NCI-H748 treated with DMSO at 0.1 percent for 48 hours (cell line): ENCODE results near the gene THOC3.
"Not testable (repeated sequence)": the region's sequence is repeated elsewhere in the genome, so short reads cannot be mapped to it uniquely, and the experiment has no call there.

Experiments used
- DNase-seq: peaks from one replicate; lab custom pipeline; 2025; lab: John Stamatoyannopoulos, UW

Gene THOC3, protein sequence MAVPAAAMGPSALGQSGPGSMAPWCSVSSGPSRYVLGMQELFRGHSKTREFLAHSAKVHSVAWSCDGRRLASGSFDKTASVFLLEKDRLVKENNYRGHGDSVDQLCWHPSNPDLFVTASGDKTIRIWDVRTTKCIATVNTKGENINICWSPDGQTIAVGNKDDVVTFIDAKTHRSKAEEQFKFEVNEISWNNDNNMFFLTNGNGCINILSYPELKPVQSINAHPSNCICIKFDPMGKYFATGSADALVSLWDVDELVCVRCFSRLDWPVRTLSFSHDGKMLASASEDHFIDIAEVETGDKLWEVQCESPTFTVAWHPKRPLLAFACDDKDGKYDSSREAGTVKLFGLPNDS

DNA sequence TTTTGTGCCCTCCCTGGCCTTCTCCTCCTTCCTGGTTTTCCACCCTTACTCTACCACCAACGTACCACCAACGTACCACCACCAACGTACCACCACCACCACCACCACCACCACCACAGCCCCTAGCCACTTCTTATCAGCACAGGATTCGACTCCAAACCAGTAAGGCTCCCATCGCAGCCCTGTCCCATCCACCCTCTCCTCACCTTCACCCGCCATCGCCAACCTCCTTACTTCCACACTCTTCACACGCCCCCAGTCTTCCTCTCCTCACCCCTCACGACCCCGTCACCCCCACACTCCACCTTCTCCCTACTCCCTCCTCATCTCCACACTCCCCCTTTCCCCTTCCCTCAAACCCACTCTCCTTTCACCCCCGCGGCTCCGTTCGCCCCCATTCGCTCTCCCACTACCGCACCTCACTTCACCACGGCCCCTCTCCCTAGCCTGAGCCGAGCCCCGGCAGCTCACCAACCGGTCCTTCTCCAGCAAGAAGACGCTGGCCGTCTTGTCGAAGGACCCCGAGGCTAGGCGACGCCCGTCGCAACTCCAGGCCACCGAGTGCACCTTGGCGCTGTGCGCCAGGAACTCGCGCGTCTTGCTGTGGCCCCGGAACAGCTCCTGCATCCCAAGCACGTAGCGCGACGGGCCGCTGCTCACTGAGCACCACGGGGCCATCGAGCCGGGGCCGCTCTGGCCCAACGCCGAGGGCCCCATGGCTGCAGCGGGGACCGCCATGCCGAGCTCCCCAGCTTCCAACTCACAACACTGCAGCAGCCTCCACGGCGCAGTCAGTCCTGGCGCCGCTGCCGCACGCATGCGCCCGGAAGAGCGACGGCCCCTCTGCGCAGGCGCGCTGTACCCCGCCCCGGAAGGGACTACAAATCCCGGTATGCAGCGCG is at the start of gene THOC3:
Gene THOC3, minus strand, starts transcription at position 845 of the 902 bp plus-strand sequence. Its CDS starts 107 bp downstream, at position 738.
- not testable (repeated sequence) for DNase-seq

DNA sequence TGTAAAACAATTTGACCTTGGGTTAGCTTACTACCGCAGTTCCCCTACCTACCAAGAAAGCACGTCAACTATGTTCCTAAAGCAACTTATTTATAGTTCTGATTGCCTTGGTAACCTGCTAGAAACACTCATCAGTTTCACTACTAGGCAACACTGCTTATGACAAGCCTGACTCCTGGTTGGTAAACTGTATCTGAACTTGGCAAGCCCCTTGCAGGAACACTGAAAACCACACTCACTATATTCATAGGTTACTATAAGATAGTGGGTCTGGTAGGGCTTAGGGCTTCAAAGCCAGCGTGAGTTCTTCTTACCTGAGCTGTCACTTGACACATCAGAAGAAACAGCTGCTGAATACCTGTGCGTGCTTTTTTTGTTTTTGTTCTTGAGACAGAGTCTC is 49.2 kb upstream of the THOC3 start:
- DNase-seq = not testable (repeated sequence)

- DNase-seq = not testable (repeated sequence)
Measured at GRCh38 chr5:176014360-176014759, 46.2 kb upstream of the THOC3 start.

DNA sequence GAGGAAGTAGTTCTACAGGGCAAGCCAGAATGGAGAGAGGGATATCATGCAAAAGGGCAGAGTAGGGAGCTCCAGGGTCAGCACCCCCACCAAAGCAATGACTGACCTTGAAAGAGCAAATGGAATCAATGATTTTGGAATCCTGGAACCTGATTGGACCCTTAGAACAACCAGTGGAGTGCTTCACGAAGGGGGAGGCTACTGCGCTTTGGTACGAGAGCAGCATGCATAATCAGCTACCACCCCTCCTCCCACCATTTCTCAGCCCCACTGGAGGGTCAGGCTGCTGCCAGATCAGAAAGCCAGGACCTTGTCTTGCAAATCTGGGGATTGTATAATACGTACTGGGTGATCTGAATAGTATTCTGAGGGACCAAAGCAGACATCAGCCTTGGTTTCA is 43.0 kb upstream of the THOC3 start:
- not testable (repeated sequence) for DNase-seq

DNA sequence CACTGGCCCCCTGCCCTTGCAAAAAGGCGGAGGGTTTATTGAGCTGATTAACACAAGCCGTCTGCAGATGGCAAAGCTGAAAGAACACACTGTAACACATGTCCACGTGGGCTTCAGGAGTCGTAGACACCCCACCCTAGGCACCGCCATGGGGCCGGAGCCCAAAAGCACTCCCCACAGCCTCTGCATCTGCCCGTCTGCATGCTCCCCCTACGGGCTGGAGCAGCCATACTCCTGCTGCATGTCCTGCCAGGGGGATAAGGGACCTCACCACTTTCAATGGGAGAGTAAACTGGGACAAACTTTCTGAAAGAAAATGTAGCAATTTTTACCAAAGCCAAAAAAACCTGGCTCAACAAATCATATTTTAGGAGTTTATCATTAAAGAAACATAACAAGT is 42.1 kb upstream of the THOC3 start:
- not testable (repeated sequence) for DNase-seq

DNA sequence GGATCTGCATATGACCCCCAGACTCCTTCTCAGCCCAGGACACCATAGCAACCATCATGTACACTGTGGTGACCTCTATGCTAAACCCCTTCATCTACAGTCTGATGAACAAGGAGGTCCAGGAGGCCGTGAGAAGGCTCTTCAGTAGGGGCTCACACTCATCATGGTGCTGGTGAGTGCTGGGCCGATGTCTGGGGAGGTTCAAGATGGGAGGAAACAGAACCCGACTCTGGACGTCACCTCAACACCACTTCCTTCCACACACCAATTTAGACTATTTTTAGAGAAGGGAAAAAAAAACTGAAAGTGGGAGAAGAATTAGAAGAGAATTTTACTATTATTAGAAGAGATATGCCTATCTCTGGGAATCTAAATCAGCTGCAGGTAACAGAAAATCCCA is 39.1 kb upstream of the THOC3 start:
- not testable (repeated sequence) for DNase-seq

DNA sequence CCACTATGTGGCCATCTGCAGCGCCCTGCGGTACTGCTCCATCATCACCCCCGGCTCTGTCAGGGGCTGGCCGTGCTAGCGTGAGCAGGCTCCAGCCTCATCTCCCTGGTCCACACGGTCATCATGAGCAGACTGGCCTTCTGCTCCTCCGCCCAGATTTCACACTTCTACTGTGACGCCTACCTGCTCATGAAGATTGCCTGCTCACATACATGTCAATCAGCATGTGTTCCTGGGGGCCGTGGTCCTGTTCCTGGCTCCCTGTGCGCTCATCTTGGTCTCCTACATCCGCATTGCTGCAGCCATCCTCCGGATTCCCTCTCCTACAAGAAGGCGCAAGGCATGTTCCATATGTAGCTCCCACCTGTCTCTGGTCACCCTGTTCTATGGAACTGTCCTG is 38.7 kb upstream of the THOC3 start:
- not testable (repeated sequence) for DNase-seq

DNA sequence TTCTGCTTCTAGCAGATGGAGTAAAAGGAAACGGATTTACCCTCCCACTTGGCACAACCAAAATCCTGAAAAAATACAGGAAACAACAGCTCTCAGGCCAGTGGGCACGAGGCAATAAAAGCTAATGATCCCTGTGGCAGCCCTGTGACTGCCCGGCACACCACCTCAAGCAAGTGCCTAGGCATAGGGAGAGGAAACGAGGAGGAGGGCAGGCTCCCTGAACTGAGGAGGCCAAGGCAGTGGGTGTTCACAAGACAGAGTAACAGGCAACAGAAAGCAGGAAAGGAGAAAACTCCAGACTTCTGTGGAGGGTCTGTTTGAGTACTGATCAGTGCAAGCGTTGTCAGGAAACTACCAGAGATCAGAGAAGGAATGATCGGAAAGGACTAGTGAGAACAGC is 29.9 kb upstream of the THOC3 start:
- not testable (repeated sequence) for DNase-seq

- DNase-seq = not testable (repeated sequence)
Measured at GRCh38 chr5:175997495-175997894, 29.4 kb upstream of the THOC3 start.

DNA sequence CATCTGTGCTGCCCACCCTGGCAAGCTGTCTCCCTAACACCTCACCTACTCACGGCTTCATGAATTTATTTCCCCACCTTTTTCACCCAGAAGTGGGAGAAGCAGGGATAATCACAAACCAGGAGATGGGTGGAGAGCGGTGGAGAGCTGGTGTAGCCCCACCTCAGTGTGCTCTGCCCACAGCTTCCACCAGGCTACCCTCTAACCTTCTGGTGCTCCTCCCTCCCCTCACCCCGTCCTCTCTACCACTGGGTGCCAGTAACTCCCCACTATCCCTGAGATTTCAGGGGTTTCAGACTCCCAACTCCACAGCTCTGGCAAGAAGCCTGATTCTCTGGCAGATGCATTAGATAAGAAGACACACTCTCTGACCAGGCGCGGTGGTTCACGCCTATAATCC is 28.7 kb upstream of the THOC3 start:
- not testable (repeated sequence) for DNase-seq

DNA sequence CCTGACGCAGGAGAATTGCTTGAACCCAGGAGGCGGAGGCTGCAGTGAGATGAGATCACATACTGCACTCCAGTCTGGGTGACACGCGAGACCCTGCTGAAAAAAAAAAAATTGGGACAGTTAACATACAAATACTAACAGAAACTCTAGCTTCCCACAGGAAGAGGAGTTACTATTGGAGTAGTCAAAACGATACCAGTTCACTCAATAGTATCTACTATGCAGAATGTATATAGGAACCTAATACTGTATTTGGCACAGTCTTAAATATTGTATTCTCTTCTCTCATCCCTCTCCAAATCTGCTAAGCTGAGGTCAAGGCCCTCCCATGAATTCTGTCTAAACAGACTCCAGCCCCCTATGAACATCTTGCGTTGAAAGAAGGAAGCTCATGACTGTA is 27.4 kb upstream of the THOC3 start:
- DNase-seq = not testable (repeated sequence)

- DNase-seq = not testable (repeated sequence)
Measured at GRCh38 chr5:175979371-175979995, 11.4 kb upstream of the THOC3 start.

DNA sequence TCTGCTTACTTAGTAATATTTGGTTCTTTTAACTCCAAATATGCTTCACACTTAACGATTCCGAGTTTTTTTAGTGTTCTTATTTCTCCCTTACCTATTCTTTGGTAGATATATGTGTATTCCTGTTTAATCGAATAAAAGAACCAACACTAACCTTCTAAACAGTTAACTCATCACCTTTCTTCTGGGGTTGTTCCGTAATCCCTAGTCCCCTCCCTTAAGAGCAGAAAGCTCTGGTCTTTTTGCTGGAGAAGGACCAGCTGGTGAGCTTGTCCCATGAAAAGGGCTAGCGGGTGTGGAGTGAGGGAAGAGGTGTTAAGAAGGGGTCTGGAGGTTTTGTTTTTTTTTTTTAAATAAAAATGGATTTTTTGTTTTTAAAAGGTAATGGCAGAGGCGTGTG is 266 bp upstream of the THOC3 start:
- DNase-seq = not testable (repeated sequence)

DNA sequence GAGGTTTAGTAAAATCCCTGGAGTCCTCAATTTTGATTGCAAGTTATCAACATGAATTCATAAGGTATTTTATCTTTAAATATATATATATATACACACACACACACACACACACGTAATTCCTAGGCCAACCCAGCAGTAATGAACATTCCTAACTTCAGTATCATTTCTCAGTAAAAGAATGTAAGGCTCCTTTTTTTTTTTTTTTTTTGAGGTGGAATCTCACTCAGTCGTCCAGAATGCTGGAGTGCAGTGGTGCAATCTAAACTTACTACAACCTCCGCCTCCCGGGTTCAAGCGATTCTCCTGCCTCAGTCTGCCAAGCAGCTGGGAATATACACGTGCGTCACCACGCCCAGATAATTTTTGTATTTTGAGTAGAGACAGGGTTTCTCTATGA is 5.8 kb downstream of the THOC3 start:
- not testable (repeated sequence) for DNase-seq

DNA sequence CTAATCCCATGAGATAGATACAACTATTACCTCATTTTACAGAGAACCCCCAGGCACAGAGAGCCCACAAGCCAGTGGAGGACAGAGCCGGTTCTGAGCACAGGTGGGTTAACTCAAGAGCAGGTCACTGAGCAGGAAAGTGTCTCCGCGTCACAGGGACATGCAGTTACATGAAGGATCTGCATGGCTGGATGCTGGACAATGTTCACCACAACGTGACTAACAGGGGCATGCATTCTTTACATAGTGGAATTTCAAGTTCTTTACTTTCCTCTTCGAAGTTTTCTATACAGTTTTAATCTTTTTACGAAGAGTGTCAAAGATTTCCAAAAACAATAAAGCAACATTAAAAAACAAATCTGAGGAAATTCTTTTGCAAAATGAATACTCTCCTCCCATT is 7.9 kb downstream of the THOC3 start:
- not testable (repeated sequence) for DNase-seq

DNA sequence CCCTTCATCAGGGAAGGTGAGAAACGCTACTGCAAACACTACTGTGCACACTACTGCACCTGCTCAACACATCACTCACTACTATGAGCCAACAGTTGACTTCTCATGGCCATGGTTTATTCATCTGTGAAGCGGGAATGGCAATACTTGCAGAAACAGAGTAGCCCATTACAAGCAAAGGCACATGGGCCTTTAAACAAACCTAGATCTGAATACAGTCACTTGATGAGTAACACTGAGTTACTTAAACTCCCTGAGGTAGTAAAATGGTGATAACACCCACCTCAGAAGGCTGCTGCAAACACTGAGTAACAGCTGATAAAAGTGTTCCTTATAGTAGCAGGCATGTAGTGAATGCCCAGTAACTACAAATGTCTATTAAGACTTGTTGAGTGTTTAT is 9.6 kb downstream of the THOC3 start:
- not testable (repeated sequence) for DNase-seq

- not testable (repeated sequence) for DNase-seq
Measured at GRCh38 chr5:175954107-175954506, 14.0 kb downstream of the THOC3 start.

DNA sequence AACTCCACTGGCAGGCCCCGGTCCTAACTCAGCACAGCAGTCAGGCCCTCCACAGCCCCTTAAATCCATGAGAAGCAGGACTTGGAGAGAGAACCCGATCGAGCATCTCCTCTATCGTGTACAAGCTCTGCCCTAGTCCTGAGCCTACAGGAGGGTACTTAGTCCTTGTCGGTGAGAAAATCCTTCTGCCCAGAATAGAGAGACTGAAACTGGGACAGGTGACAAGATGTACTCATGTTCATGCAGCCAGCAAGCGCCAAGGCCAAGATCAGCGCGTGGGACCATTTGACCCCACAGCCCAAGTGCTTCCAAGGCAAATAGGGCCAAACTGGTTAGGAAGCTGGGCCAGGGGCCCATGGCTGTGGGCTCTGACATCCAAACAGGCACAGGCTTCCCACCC is 15.3 kb downstream of the THOC3 start:
- DNase-seq = not testable (repeated sequence)

GRCh38 chr5:175951339-175951969 is 16.7 kb downstream of the THOC3 start:
- DNase-seq = not testable (repeated sequence)

GRCh38 chr5:175948329-175949108 is 19.6 kb downstream of the THOC3 start:
- not testable (repeated sequence) for DNase-seq

DNA sequence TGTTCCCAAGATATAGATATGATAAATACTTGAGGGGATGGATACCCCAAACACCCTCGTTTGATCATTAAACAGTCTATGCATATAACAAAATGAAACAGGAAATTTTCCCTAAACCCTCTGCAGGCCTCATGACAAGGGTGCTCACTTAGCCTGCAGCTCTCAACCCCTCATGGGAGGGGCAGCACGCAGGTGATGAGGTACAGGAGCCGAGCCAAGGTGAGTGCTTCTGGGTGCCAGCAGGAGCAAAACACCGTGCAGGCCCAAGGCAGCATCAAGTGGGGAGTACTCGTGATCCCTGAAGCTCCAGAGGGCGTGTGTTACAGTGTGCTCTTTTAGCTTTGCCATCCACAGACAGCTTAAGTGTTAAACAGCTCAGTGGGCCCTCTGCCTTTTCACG is 24.9 kb downstream of the THOC3 start:
- not testable (repeated sequence) for DNase-seq
